PC-3 (cell line): ENCODE results near the gene PARP6. TPM values are rescaled to one million over a fixed set of nuclear protein-coding genes. Genes with fewer than 3 reads are reported as not detected.

Experiments
- ATAC-seq: fragments of 200-7000 bp; cut with Tn5 transposase; 2 replicates; pipeline ENCODE4 v1.9.1; 2020; ENCODE audit warnings: mild to moderate bottlenecking, moderate library complexity
- BruUV-seq: library from RNA; stranded (reverse); fragments of 400-500 nt; replicated peaks from 2 replicates; lab custom pipeline; 2021; lab: Mats Ljungman, UMichigan
- CTCF ChIA-PET: fragments of 300-600 bp; sonication (Branson Sonifier 250); formaldehyde crosslinking; loops from one replicate; lab custom pipeline; 2022; ENCODE audit warnings: antibody characterized with exemption; lab: Charles Lee
- POLR2A ChIA-PET: fragments of 300-600 bp; sonication (Branson Sonifier 250); formaldehyde crosslinking; loops from one replicate; lab custom pipeline; 2022; ENCODE audit warnings: antibody characterized with exemption; ENCODE audit not compliant: unreplicated experiment; lab: Charles Lee
- DNase-seq: peaks from one replicate; pipeline ENCODE4 v3.0.0-alpha.2; 2015
- H2AFZ ChIP-seq: fragments of 300-600 bp; sonication (generic); 2 replicates; pipeline ENCODE4 v1.6.0; 2016; ENCODE audit warnings: antibody characterized with exemption, low read length
- H3F3A ChIP-seq: fragments of 300-600 bp; sonication (generic); one replicate; pipeline ENCODE4 v1.6.0; 2017; ENCODE audit warnings: antibody characterized with exemption, low read length, control low read depth, mild to moderate bottlenecking; ENCODE audit not compliant: unreplicated experiment
- H3K27ac ChIP-seq: fragments of 300-600 bp; sonication (generic); 2 replicates; pipeline ENCODE4 v1.5.1; 2016; ENCODE audit warnings: mild to moderate bottlenecking, low read length
- H3K27me3 ChIP-seq: fragments of 300-600 bp; sonication (generic); 2 replicates; pipeline ENCODE4 v1.6.1; 2016; ENCODE audit warnings: low read length, mixed read lengths
- H3K36me3 ChIP-seq: fragments of 300-600 bp; sonication (generic); 2 replicates; pipeline ENCODE4 v1.6.1; 2016; ENCODE audit warnings: low read depth, mixed run types, low read length, mixed read lengths
- H3K4me1 ChIP-seq: fragments of 300-600 bp; sonication (generic); 2 replicates; pipeline ENCODE4 v1.5.1; 2016; ENCODE audit warnings: low read length; ENCODE audit not compliant: insufficient read depth
- H3K4me2 ChIP-seq: fragments of 300-600 bp; sonication (generic); 2 replicates; pipeline ENCODE4 v1.6.0; 2016; ENCODE audit warnings: low read length
- H3K4me3 ChIP-seq: fragments of 300-600 bp; sonication (generic); 2 replicates; pipeline ENCODE4 v1.5.1; 2016; ENCODE audit warnings: mild to moderate bottlenecking, low read length, mixed read lengths
- H3K79me2 ChIP-seq: fragments of 300-600 bp; sonication (generic); 2 replicates; pipeline ENCODE4 v1.6.1; 2017; ENCODE audit warnings: low read length, mixed read lengths
- H3K9ac ChIP-seq: fragments of 300-600 bp; sonication (generic); 2 replicates; pipeline ENCODE4 v1.6.0; 2016; ENCODE audit warnings: mild to moderate bottlenecking, low read length
- H3K9me2 ChIP-seq: fragments of 300-600 bp; sonication (generic); replicated peaks from 2 replicates; pipeline ENCODE4 v1.6.1; 2016; ENCODE audit warnings: mixed run types, low read length, mixed read lengths
- H3K9me3 ChIP-seq: fragments of 300-600 bp; sonication (generic); 2 replicates; pipeline ENCODE4 v1.6.1; 2016; ENCODE audit warnings: low read length, mixed read lengths
- H4K20me1 ChIP-seq: fragments of 300-600 bp; sonication (generic); 2 replicates; pipeline ENCODE4 v1.6.1; 2016; ENCODE audit warnings: low read length, mixed read lengths
- EZH2 ChIP-seq: fragments of 300-600 bp; sonication (generic); IDR thresholded peaks from one replicate; pipeline ENCODE4 v1.6.1; 2017; ENCODE audit warnings: antibody characterized with exemption, mild to moderate bottlenecking, low read length; ENCODE audit not compliant: unreplicated experiment
- EZH2phosphoT487 ChIP-seq: fragments of 300-600 bp; sonication (generic); IDR thresholded peaks from 2 replicates; pipeline ENCODE4 v1.6.1; 2018; ENCODE audit warnings: mild to moderate bottlenecking, antibody characterized with exemption, low read length, borderline replicate concordance
- intact Hi-C: fragments of 100-400 bp; cut with micrococcal nuclease; formaldehyde crosslinking; loops from 2 replicates; pipeline ENCODE4 v1.9.0; 2023
- total RNA-seq: library from RNA; depleted of rRNA; stranded (reverse); fragments of >200 nt; gene quantifications from 2 replicates; pipeline ENCODE4 v1.2.3, GENCODE V29; 2014; rRNA removed
- TF ChIP-seq, protein P1 (sequence below): fragments of 300-600 bp; sonication (generic); conservative IDR thresholded peaks from 2 replicates; pipeline ENCODE4 v1.5.1; 2017; ENCODE audit warnings: antibody characterized with exemption, low read depth, mild to moderate bottlenecking, low read length

Gene PARP6
- total RNA-seq, 1 experiment from 2014 or later: not detected

DNA sequence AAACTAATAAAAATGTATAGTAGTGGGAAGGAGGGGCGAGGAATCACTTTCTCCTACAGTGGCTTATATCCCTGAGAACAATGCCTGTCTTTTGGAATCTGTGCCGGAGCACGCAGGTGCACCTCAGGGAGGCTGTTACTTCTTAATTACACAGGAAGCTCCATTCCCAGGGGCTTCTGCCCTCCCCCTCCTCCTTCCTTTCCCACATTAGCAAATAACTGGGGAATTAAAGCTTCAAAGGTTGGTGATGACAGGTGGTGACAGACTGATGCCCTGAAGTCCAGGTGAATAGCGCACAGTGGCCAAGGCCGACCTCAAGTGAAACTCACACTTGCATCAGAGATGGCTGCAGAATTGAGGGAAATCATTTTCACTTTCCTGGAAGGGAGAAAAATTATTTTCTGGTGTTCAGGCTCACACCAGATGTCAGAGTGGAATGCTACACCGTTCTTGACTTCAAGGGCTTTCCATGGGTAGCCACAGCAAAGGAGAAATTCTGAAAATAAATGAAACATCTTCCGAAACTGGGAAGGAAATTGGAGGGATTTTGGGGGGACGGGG lies 78.4 kb downstream of the PARP6 start:
- Histone ChIP-seq H3K27ac (no peak overlapping the region), H3K27me3 (no peaks in the 10 kb centered on the region), H3K4me1 (no peaks in the 10 kb centered on the region), H3K9me2 (no peaks in the 10 kb centered on the region), H3K9me3 (no peaks in the 10 kb centered on the region), H3K4me2 (no peak overlapping the region), H3K79me2 (no peaks in the 10 kb centered on the region), H4K20me1 (no peaks in the 10 kb centered on the region), H2AFZ (no peak overlapping the region), H3K36me3 (peaks cover 10% of the 10 kb centered on the region), H3K4me3 (no peak overlapping the region), H3F3A (no peaks in the 10 kb centered on the region), H3K9ac (no peak overlapping the region)
- ChIA-PET POLR2A (no interaction called here), CTCF (no interaction called here)
- intact Hi-C loops: no loop called here
- TF ChIP-seq, protein P1, sequence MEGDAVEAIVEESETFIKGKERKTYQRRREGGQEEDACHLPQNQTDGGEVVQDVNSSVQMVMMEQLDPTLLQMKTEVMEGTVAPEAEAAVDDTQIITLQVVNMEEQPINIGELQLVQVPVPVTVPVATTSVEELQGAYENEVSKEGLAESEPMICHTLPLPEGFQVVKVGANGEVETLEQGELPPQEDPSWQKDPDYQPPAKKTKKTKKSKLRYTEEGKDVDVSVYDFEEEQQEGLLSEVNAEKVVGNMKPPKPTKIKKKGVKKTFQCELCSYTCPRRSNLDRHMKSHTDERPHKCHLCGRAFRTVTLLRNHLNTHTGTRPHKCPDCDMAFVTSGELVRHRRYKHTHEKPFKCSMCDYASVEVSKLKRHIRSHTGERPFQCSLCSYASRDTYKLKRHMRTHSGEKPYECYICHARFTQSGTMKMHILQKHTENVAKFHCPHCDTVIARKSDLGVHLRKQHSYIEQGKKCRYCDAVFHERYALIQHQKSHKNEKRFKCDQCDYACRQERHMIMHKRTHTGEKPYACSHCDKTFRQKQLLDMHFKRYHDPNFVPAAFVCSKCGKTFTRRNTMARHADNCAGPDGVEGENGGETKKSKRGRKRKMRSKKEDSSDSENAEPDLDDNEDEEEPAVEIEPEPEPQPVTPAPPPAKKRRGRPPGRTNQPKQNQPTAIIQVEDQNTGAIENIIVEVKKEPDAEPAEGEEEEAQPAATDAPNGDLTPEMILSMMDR: no peak
- TF ChIP-seq EZH2 (no peak), EZH2phosphoT487 (no peak)
- no peak for DNase-seq
- no peak for ATAC-seq
- no TSS peak for BruUV-seq

DNA sequence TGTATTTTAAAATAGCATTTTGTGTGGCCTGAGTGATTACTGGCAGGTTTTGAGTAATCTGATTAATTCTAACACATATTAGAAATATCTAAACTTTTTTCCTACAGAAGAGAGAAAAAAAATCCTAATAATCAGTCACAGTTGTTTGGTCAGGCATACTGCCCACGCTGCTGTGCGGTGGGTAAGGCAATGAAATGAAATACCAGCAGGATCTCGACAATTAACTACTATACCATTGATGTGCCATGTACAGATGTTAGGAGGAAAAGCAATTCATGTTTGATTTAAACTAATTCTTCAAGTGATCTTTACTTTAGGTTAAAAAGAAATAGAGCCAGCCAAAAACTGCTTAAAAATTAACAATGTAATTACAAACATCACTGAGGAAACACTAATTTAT lies 79.9 kb downstream of the PARP6 start:
- Histone ChIP-seq H3K27me3 (no peaks in the 10 kb centered on the region), H3K4me2 (no peak overlapping the region), H3K9ac (no peak overlapping the region), H3K27ac (no peak overlapping the region), H3K4me1 (no peaks in the 10 kb centered on the region), H3K36me3 (no peaks in the 10 kb centered on the region), H2AFZ (no peak overlapping the region), H3K79me2 (no peaks in the 10 kb centered on the region), H3F3A (no peaks in the 10 kb centered on the region), H3K9me3 (no peaks in the 10 kb centered on the region), H3K4me3 (no peak overlapping the region), H4K20me1 (no peaks in the 10 kb centered on the region), H3K9me2 (no peaks in the 10 kb centered on the region)
- intact Hi-C loops: no loop called here
- ChIA-PET POLR2A (no interaction called here), CTCF (no interaction called here)
- BruUV-seq: no TSS peak
- no peak for DNase-seq
- ATAC-seq: no peak
- no peak for TF ChIP-seq EZH2phosphoT487
- no peak for TF ChIP-seq EZH2

Other genes starting within 250 kb of the PARP6 start
- gene MYO9A, start 154.4 kb downstream of the PARP6 start, total RNA-seq: 14.3 and 18.3 TPM in 2 replicates
- gene SENP8, start 154.2 kb downstream of the PARP6 start, total RNA-seq: 1.2 and 4.2 TPM in 2 replicates
- 0.07 TPM in 1 of 2 replicates, not detected in the other for gene GRAMD2A, start 74.8 kb downstream of the PARP6 start, total RNA-seq
- 1,963 and 2,296 TPM in 2 replicates for gene PKM, start 41.4 kb downstream of the PARP6 start, total RNA-seq
- not detected in 2 replicates for gene CELF6, start 47.6 kb upstream of the PARP6 start, total RNA-seq
- 0.29 TPM in 1 of 2 replicates, not detected in the other for gene HEXA, start 103.5 kb upstream of the PARP6 start, total RNA-seq
- not detected in 2 replicates for gene TMEM202, start 125.8 kb upstream of the PARP6 start, total RNA-seq
- gene ARIH1, start 201.8 kb upstream of the PARP6 start, total RNA-seq: 63.0 and 75.0 TPM in 2 replicates